Transverse colon (tissue), 4 donors: Measurements from ENCODE around the gene CNOT6L. TPM values are rescaled to one million over a fixed set of nuclear protein-coding genes. Genes with fewer than 3 reads are reported as not detected.
"Not testable (repeated sequence)": the region's sequence is repeated elsewhere in the genome, so short reads cannot be mapped to it uniquely, and the experiment has no call there.

Experiments
- DNase-seq: peaks from one replicate; pipeline ENCODE4 v3.0.0-alpha.2; 2019
- H3K27ac ChIP-seq, 4 donors: fragments of 200-600 bp; sonication (generic); 2 replicates each; pipeline ENCODE4 v1.5.1; 2016 to 2018; ENCODE audit warnings: inconsistent platforms in 4 of 4
- H3K27me3 ChIP-seq: fragments of 200-600 bp; sonication (generic); 2 replicates; pipeline ENCODE4 v1.5.1; 2017; ENCODE audit warnings: inconsistent platforms
- H3K36me3 ChIP-seq, 4 donors: fragments of 200-600 bp; sonication (generic); 2 replicates each; pipeline ENCODE4 v1.5.1; 2017 to 2019; ENCODE audit warnings: inconsistent platforms in 4 of 4
- H3K4me1 ChIP-seq, 4 donors: fragments of 200-600 bp; sonication (generic); 2 replicates each; pipeline ENCODE4 v1.5.1; 2017 to 2020; ENCODE audit warnings: inconsistent platforms in 4 of 4
- H3K4me3 ChIP-seq, 4 donors: fragments of 200-600 bp; sonication (generic); 1 replicate in 1 of 4; 2 replicates in 3 of 4; pipeline versions ENCODE4 v1.5.1 to v1.6.1; 2017 to 2019; ENCODE audit warnings: inconsistent platforms in 4 of 4
- H3K9me3 ChIP-seq, 2 donors: fragments of 200-600 bp; sonication (generic); 2 replicates each; pipeline ENCODE4 v1.5.1; 2017 to 2019; ENCODE audit warnings: inconsistent platforms in 2 of 2
- CTCF ChIP-seq, 5 experiments: fragments of 200-600 bp in 3 of 5; fragments of 450-650 bp in 2 of 5; sonication (generic) in 3 of 5; IDR thresholded peaks; 1 replicate in 2 of 5; 2 replicates in 3 of 5; pipeline ENCODE4 v1.5.1; 2016 to 2017; ENCODE audit warnings: antibody characterized with exemption in 5 of 5, inconsistent platforms in 3 of 5, mild to moderate bottlenecking in 2 of 5, moderate library complexity in 1 of 5
- EP300 ChIP-seq: sonication (generic); formaldehyde crosslinking; IDR thresholded peaks from one replicate; pipeline ENCODE4 v1.6.1; 2017; ENCODE audit warnings: antibody characterized with exemption, low read depth
- POLR2A ChIP-seq: fragments of 450-650 bp; IDR thresholded peaks from one replicate; pipeline ENCODE4 v1.6.1; 2016; ENCODE audit warnings: antibody characterized with exemption, mild to moderate bottlenecking, moderate library complexity
- POLR2AphosphoS5 ChIP-seq, 3 donors: sonication (generic); formaldehyde crosslinking; IDR thresholded peaks; one replicate each; pipeline ENCODE4 v1.6.1; 2016; ENCODE audit warnings: antibody characterized with exemption in 3 of 3
- WGBS, 2 donors: methylation state at CpG; one replicate each; pipeline ENCODE4 v1.1.5; 2018; ENCODE audit warnings: low coverage in 1 of 2; 5-methylcytosine and 5-hydroxymethylcytosine counted together
- in situ Hi-C, 4 donors: fragments of 200-750 bp; cut with MboI; loops; one replicate each; pipeline versions ENCODE4 v1.15.0 to v1.15.1; 2017; ENCODE audit warnings: low sequenced_read_pairs in 3 of 4, low pct_ligation_motif_present in 1 of 4, low pct_unique_long_range_greater_than_20kb in 1 of 4
- intact Hi-C: fragments of 100-400 bp; cut with DNase I; formaldehyde crosslinking; loops from one replicate; pipeline ENCODE4 v1.15.1; 2023; ENCODE audit warnings: low total_unique reads
- total RNA-seq, 4 donors: library from RNA; depleted of rRNA; stranded (reverse); fragments of >200 nt; gene quantifications; one replicate each; pipeline ENCODE4 v1.1.0, GENCODE V29; 2016

Gene CNOT6L
- total RNA-seq, result 10 to 100 TPM in 2 of 4 donors, 1 to 10 TPM in 2; 2.2 to 30.5 (median 14.9) TPM

- no peaks in the 10 kb centered on the region for H3K36me3 ChIP-seq
- in situ Hi-C loops, result no loop called here
- H3K4me1 ChIP-seq, result peaks cover 8 to 50% (median 30%) of the 10 kb centered on the region in 4 donors
- H3K27ac ChIP-seq, result peak within 1 kb of the TSS; percentile 96 to 100 (median 100)
- H3K4me3 ChIP-seq, result peak within 1 kb of the TSS; percentile 62 to 98 (median 84)
- intact Hi-C loops, result loop anchor here (2.0 kb wide), 1 partner anchor 44 kb away; the partner anchor contains the start of gene MRPL1
- 1% methylated on average over 39 of the region's 89 CpGs; no CpG with 5 or more reads in 1 of the 2 donors for WGBS, 2 donors
- DNase-seq, result peak; percentile 78
- TF ChIP-seq POLR2A, result peak; percentile 72
- peak in 1 of 5 experiments; percentile 22 for TF ChIP-seq CTCF (IDR thresholded peaks at IDR 0.05)
- peak in 2 of 3 donors; percentile 13 to 30 for TF ChIP-seq POLR2AphosphoS5 (IDR thresholded peaks at IDR 0.05)
- no peak for TF ChIP-seq EP300
- no peaks in the 10 kb centered on the region for H3K27me3 ChIP-seq
- H3K9me3 ChIP-seq, result no peaks in the 10 kb centered on the region
Measured at GRCh38 chr4:77818602-77819403, at the start of gene CNOT6L. CNOT6L (minus strand) TSS chr4:77819368; CDS start chr4:77819308, 60 bp downstream.

DNA sequence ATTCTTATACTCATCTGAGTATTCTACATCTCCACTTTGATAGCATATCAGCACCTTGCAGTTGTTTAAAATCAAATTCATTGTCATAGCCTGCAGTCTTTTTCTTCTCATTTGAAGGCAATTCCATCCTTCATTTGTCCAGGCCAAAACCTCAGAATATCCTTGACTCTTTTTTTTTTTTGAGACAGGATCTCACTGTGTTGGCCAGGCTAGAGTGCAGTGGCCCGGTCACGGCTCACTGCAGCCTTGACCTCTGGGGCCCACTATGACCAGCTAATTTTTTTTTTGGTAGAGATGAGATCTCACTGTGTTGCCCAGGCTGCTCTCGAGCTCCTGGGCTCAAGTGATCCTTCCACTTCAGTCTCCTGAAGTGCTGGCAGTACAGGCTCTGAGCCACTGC lies 46.1 kb upstream of the CNOT6L start:
- TF ChIP-seq POLR2AphosphoS5 (IDR thresholded peaks at IDR 0.05) (no peak), EP300 (no peak), CTCF (IDR thresholded peaks at IDR 0.05) (no peak), POLR2A (no peak)
- H3K4me1 ChIP-seq, result peaks cover 0 to 17% (median 13%) of the 10 kb centered on the region in 4 donors
- no peaks in the 10 kb centered on the region for H3K36me3 ChIP-seq
- no peaks in the 10 kb centered on the region for H3K27me3 ChIP-seq
- no peak overlapping the region for H3K27ac ChIP-seq
- H3K9me3 ChIP-seq, result no peaks in the 10 kb centered on the region
- H3K4me3 ChIP-seq, result no peak overlapping the region
- 88 to 100% methylated on average over 3 of the region's 3 CpGs for WGBS, 2 donors
- in situ Hi-C loops, result no loop called here
- intact Hi-C loops, result no loop called here
- DNase-seq, result no peak

DNA sequence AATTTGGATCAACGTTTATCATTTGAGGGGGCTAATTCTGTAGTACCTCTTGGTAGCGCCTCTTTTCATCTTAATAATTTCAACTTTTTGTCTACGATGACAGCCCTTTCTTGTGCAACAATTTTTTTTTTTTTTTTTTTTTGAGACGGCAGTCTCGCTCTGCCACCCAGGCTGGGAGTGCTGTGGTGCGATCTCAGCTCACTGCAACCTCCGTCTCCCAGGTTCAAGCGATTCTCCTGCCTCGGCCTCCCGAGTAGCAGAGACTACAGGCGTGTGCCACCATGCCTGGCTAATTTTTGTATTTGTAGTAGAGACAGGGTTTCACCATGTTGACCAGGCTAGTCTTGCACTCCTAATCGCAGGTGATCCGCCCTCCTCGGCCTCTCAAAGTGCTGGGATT lies 44.2 kb upstream of the CNOT6L start:
- WGBS, 2 donors, result 8 to 28% methylated on average over 5 to 14 of the region's 14 CpGs
- peak; percentile 12 for DNase-seq
- in situ Hi-C loops, H3K27me3 ChIP-seq, H3K36me3 ChIP-seq, H3K9me3 ChIP-seq: not testable (repeated sequence)
- Histone ChIP-seq H3K4me1 (peaks cover 0 to 27% (median 12%) of the 10 kb centered on the region in 4 donors), H3K27ac (peak overlapping the region; percentile 91 to 99 (median 95)), H3K4me3 (peak overlapping the region; percentile 49 to 73 (median 56))
- intact Hi-C loops, result loop anchor here (2.0 kb wide), 1 partner anchor 45 kb away; the partner anchor contains the start of gene CNOT6L

DNA sequence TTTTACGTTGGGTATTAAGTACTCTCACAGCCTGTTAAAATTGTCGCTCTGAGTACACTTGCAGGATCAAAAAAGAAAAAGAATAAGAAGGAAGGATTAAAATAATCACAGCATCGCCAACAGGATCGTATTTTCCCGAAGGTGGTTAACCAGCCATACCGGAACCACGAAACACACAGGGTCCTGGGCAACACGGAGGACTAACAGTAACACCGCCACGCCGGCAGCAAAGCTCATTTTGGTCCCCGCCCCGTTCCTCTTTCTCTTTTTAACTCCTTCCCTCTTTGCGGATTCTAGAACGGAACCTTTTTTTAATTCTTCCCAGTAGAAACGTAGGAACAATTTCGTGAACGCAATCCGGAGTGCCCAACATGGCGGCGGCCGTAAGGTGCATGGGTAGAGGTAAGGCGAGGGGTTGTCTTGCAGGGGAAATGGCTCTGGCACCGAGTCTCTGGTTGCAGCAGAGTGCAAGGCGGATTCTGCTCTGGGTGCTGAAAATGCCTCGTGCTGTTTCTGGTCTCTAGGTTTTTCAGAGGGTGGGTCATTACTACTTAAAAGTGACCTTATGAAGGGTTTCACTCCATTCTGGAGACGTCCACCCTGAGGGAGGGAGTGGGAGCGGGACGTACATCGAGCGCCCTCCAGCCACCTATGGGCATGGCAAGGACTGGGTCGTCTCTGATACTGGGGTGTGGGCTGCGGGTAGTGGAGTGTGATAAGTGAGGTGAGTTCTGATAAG lies 43.5 kb upstream of the CNOT6L start, which contains the start of gene MRPL1:
Gene MRPL1 (plus strand): TSS at position 353 of the 739 bp plus-strand sequence. CDS start 19 bp downstream, at position 372.
- intact Hi-C loops (loop anchor here (2.0 kb wide), 1 partner anchor 44 kb away; the partner anchor contains the start of gene CNOT6L), in situ Hi-C loops (no loop called here)
- H3K27ac ChIP-seq, result peak within 1 kb of the TSS; percentile 91 to 99 (median 95)
- TF ChIP-seq CTCF (IDR thresholded peaks at IDR 0.05) (peak in 1 of 5 experiments; percentile 6), POLR2A (peak; percentile 75), EP300 (no peak), POLR2AphosphoS5 (IDR thresholded peaks at IDR 0.05) (peak; percentile 64 to 87 (median 85))
- H3K9me3 ChIP-seq, result no peaks in the 10 kb centered on the region
- H3K4me1 ChIP-seq, result peaks cover 0 to 27% (median 12%) of the 10 kb centered on the region in 4 donors
- DNase-seq, result peak; percentile 91
- H3K27me3 ChIP-seq, result no peaks in the 10 kb centered on the region
- no peaks in the 10 kb centered on the region for H3K36me3 ChIP-seq
- 0% methylated on average over 14 to 33 of the region's 33 CpGs for WGBS, 2 donors
- H3K4me3 ChIP-seq, result peak within 1 kb of the TSS; percentile 49 to 73 (median 56)
